ACC112 (cell line): ENCODE data around the gene ZNF335.

ENCODE experiments used
- H2AFZ ChIP-seq: fragments of 200-600 bp; sonication (generic); one replicate; pipeline ENCODE4 v1.6.0; 2017; ENCODE audit warnings: antibody characterized with exemption, low read length; ENCODE audit not compliant: unreplicated experiment
- H3K27ac ChIP-seq: fragments of 200-600 bp; sonication (generic); 2 replicates; pipeline ENCODE4 v1.5.1; 2014; ENCODE audit warnings: low read depth, mild to moderate bottlenecking, antibody characterized with exemption, low read length, moderate library complexity
- H3K27me3 ChIP-seq: fragments of 200-600 bp; sonication (generic); 2 replicates; pipeline ENCODE4 v1.6.1; 2014; ENCODE audit warnings: mild to moderate bottlenecking, antibody characterized with exemption, low read length, moderate library complexity, mixed read lengths; ENCODE audit not compliant: insufficient read depth
- H3K36me3 ChIP-seq: fragments of 200-600 bp; sonication (generic); 2 replicates; pipeline ENCODE4 v1.6.1; 2016; ENCODE audit warnings: mild to moderate bottlenecking, antibody characterized with exemption, low read length, moderate library complexity, mixed read lengths; ENCODE audit not compliant: insufficient read depth
- H3K4me1 ChIP-seq: fragments of 200-600 bp; sonication (generic); one replicate; pipeline ENCODE4 v1.6.1; 2016; ENCODE audit warnings: low read length, mixed read lengths; ENCODE audit not compliant: insufficient read depth, unreplicated experiment, control insufficient read depth
- H3K4me3 ChIP-seq: fragments of 200-600 bp; sonication (generic); 2 replicates; pipeline ENCODE4 v1.5.1; 2014; ENCODE audit warnings: mild to moderate bottlenecking, low read depth, low read length
- H3K79me2 ChIP-seq: fragments of 200-600 bp; sonication (generic); one replicate; pipeline ENCODE4 v1.6.0; 2016; ENCODE audit warnings: low read length; ENCODE audit not compliant: control insufficient read depth, unreplicated experiment, insufficient read depth

ZNF335 gene

GRCh38 chr20:45918779-45919537 lies 53.0 kb downstream of the ZNF335 start:
- H3K27ac ChIP-seq, result no peak overlapping the region
- no peak overlapping the region for H2AFZ ChIP-seq
- H3K79me2 ChIP-seq, result no peaks in the 10 kb centered on the region
- no peaks in the 10 kb centered on the region for H3K36me3 ChIP-seq
- no peak overlapping the region for H3K4me3 ChIP-seq
- peaks cover 18% of the 10 kb centered on the region for H3K4me1 ChIP-seq
- no peaks in the 10 kb centered on the region for H3K27me3 ChIP-seq

- H3K27ac ChIP-seq, result no peak overlapping the region
- no peak overlapping the region for H3K4me3 ChIP-seq
- H3K36me3 ChIP-seq, result no peaks in the 10 kb centered on the region
- peaks cover 18% of the 10 kb centered on the region for H3K4me1 ChIP-seq
- H3K79me2 ChIP-seq, result no peaks in the 10 kb centered on the region
- H2AFZ ChIP-seq, result no peak overlapping the region
- no peaks in the 10 kb centered on the region for H3K27me3 ChIP-seq
Observed at GRCh38 chr20:45918182-45918737, 53.7 kb downstream of the ZNF335 start.

- no peaks in the 10 kb centered on the region for H3K79me2 ChIP-seq
- no peaks in the 10 kb centered on the region for H3K27me3 ChIP-seq
- H3K4me1 ChIP-seq, result peaks cover 18% of the 10 kb centered on the region
- H2AFZ ChIP-seq, result no peak overlapping the region
- no peak overlapping the region for H3K27ac ChIP-seq
- no peak overlapping the region for H3K4me3 ChIP-seq
- H3K36me3 ChIP-seq, result no peaks in the 10 kb centered on the region
Observed at GRCh38 chr20:45917790-45918141, 54.2 kb downstream of the ZNF335 start.

- no peak overlapping the region for H3K27ac ChIP-seq
- H2AFZ ChIP-seq, result no peak overlapping the region
- no peaks in the 10 kb centered on the region for H3K27me3 ChIP-seq
- H3K4me1 ChIP-seq, result peaks cover 13% of the 10 kb centered on the region
- no peaks in the 10 kb centered on the region for H3K79me2 ChIP-seq
- H3K4me3 ChIP-seq, result no peak overlapping the region
- H3K36me3 ChIP-seq, result no peaks in the 10 kb centered on the region
Observed at GRCh38 chr20:45913116-45913515, 58.9 kb downstream of the ZNF335 start.

GRCh38 chr20:45912344-45912682 lies 59.7 kb downstream of the ZNF335 start:
- Histone ChIP-seq H3K27ac (no peak overlapping the region), H3K27me3 (no peaks in the 10 kb centered on the region), H3K4me1 (peaks cover 13% of the 10 kb centered on the region), H3K4me3 (peak overlapping the region; percentile 71), H3K79me2 (no peaks in the 10 kb centered on the region), H2AFZ (peak overlapping the region; percentile 58), H3K36me3 (no peaks in the 10 kb centered on the region)

GRCh38 chr20:45911486-45912343 lies 60.3 kb downstream of the ZNF335 start, which contains the start of gene PLTP:
TSS of gene PLTP (minus strand) at chr20:45912155. CDS start at chr20:45911452, 703 bp downstream.
- peak within 1 kb of the TSS; percentile 71 for H3K4me3 ChIP-seq
- no peaks in the 10 kb centered on the region for H3K27me3 ChIP-seq
- peak within 1 kb of the TSS; percentile 58 for H2AFZ ChIP-seq
- no peaks in the 10 kb centered on the region for H3K79me2 ChIP-seq
- H3K36me3 ChIP-seq, result no peaks in the 10 kb centered on the region
- H3K4me1 ChIP-seq, result peaks cover 13% of the 10 kb centered on the region
- H3K27ac ChIP-seq, result no peak within 1 kb of the TSS

- Histone ChIP-seq H3K27ac (no peak overlapping the region), H3K4me1 (peaks cover 15% of the 10 kb centered on the region), H3K79me2 (no peaks in the 10 kb centered on the region), H3K27me3 (no peaks in the 10 kb centered on the region), H3K36me3 (no peaks in the 10 kb centered on the region), H3K4me3 (peak overlapping the region; percentile 71), H2AFZ (peak overlapping the region; percentile 58)
Observed at GRCh38 chr20:45910670-45911485, 61.1 kb downstream of the ZNF335 start.

- H3K27me3 ChIP-seq, result no peaks in the 10 kb centered on the region
- 0 out of 2 replicates have a peak overlapping the region, but pooled peaks have one; percentile 2 for H3K4me3 ChIP-seq
- no peak overlapping the region for H2AFZ ChIP-seq
- H3K79me2 ChIP-seq, result no peaks in the 10 kb centered on the region
- H3K4me1 ChIP-seq, result peaks cover 20% of the 10 kb centered on the region
- no peak overlapping the region for H3K27ac ChIP-seq
- H3K36me3 ChIP-seq, result no peaks in the 10 kb centered on the region
Observed at GRCh38 chr20:45909817-45910669, 62.0 kb downstream of the ZNF335 start.

GRCh38 chr20:45909336-45909808 lies 62.6 kb downstream of the ZNF335 start:
- Histone ChIP-seq H2AFZ (no peak overlapping the region), H3K4me3 (no peak overlapping the region), H3K79me2 (no peaks in the 10 kb centered on the region), H3K4me1 (peaks cover 20% of the 10 kb centered on the region), H3K27ac (no peak overlapping the region), H3K27me3 (no peaks in the 10 kb centered on the region), H3K36me3 (no peaks in the 10 kb centered on the region)
